Measurements from ENCODE around the gene ATP6V0A1. TPM values are rescaled to one million over a fixed set of nuclear protein-coding genes. Genes with fewer than 3 reads are reported as not detected.

The ATP6V0A1 gene
- total RNA-seq, 1 donor from 2014 or later = 40.4 TPM

DNA sequence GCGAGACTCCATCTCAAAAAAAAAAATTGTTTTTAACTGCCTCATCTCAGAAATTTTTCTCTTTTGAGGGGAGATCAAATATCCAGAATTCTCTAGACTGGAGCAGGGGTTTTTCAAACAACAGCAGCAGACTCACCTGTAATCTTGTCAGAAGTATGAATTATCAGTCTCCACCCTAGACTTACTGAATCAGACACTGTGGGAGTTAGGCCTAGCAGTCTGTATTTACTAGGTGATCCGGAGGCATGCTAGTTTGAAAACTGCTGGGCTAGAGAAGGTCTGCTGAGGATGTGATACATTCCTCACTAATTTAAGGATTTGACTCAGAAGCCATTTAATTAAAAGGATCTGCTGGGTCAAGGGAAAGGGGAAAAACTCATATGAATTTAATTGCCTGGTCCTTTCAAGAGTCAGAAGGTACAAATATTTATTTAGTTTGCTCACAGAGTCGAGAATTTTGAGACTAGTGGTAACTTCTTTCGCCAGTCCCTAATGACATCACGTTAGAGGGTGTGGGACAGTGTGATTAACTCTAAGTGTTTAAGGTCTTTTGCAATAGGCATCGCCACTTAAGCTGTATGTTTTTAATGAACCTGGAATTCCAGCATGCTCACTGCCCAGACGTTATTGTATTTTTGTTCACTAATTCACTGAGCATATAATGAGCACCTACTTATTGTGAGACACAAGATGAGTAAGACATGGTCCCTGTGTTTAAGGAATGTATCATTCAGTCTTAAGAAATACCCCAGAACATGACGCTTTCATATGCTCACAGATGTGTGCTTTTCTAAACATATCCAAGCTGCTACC, 14.2 kb downstream of the ATP6V0A1 start:
- Histone ChIP-seq H3K9me3 (ENCODE audit: low read depth) (no peaks in the 10 kb centered on the region), H3F3A (ENCODE audit: low read depth) (no peaks in the 10 kb centered on the region), H3K9ac (no peak overlapping the region), H3K79me2 (ENCODE audit: low read depth) (no peaks in the 10 kb centered on the region), H3K4me3 (no peak overlapping the region), H3K27ac (no peak overlapping the region), H3K4me2 (no peak overlapping the region), H3K4me1 (no peaks in the 10 kb centered on the region), H2AFZ (replicated peaks) (no peak overlapping the region), H4K20me1 (ENCODE audit: low read depth) (no peaks in the 10 kb centered on the region), H3K36me3 (no peaks in the 10 kb centered on the region), H3K27me3 (no peaks in the 10 kb centered on the region)
- Mint-ChIP-seq H3K4me3 (no peak overlapping the region), H3K9me3 (no peaks in the 10 kb centered on the region), H3K4me1 (no peaks in the 10 kb centered on the region), H3K27ac (no peak overlapping the region), H3K27me3 (ENCODE audit: insufficient read depth, low read depth) (peaks cover 2% of the 10 kb centered on the region), H3K36me3 (peaks cover 35% of the 10 kb centered on the region)
- DNase-seq (ENCODE audit: low spot score) = no peak
- TF ChIP-seq CTCF (IDR thresholded peaks at IDR 0.05) (no peak), EZH2 (IDR thresholded peaks at IDR 0.05) (no peak), EZH2phosphoT487 (IDR thresholded peaks at IDR 0.05) (no peak)

GRCh38 chr17:42474276-42474675, 15.6 kb downstream of the ATP6V0A1 start:
- Mint-ChIP-seq H3K9me3 (no peaks in the 10 kb centered on the region), H3K27me3 (ENCODE audit: insufficient read depth, low read depth) (peaks cover 2% of the 10 kb centered on the region)

DNA sequence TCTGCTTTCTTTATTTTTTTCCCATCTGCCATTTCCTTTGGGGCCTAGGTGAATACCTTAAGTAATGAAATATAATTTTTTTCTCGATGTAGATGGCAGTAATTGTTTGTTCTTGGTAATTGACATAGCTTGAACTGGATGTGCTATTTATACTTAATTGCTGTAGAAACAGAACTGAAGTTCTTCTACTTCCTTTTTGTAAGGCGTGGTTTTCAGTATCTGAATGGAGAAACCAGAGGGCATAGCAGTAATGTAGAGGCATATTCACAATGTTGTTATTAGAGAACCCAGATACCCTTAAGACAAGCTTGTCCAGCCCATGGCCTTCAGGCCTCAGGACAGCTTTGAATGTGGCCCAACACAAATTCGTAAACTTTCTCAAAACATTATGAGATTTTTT, 16.4 kb downstream of the ATP6V0A1 start:
- Histone ChIP-seq H2AFZ (replicated peaks) (no peak overlapping the region), H3K4me3 (no peak overlapping the region), H3K36me3 (no peaks in the 10 kb centered on the region), H3K9ac (no peak overlapping the region), H3K79me2 (ENCODE audit: low read depth) (no peaks in the 10 kb centered on the region), H3K27ac (no peak overlapping the region), H3K4me2 (no peak overlapping the region), H3F3A (ENCODE audit: low read depth) (no peaks in the 10 kb centered on the region), H3K9me3 (ENCODE audit: low read depth) (no peaks in the 10 kb centered on the region), H4K20me1 (ENCODE audit: low read depth) (no peaks in the 10 kb centered on the region), H3K27me3 (no peaks in the 10 kb centered on the region), H3K4me1 (no peaks in the 10 kb centered on the region)
- H3K4me3 Mint-ChIP-seq = no peak overlapping the region
- no peaks in the 10 kb centered on the region for H3K4me1 Mint-ChIP-seq
- TF ChIP-seq EZH2 (IDR thresholded peaks at IDR 0.05) (no peak), EZH2phosphoT487 (IDR thresholded peaks at IDR 0.05) (no peak), CTCF (IDR thresholded peaks at IDR 0.05) (no peak)
- peaks cover 37% of the 10 kb centered on the region for H3K36me3 Mint-ChIP-seq
- H3K27me3 Mint-ChIP-seq (ENCODE audit: insufficient read depth, low read depth) = peaks cover 2% of the 10 kb centered on the region
- H3K9me3 Mint-ChIP-seq = no peaks in the 10 kb centered on the region
- no peak overlapping the region for H3K27ac Mint-ChIP-seq
- no peak for DNase-seq (ENCODE audit: low spot score)

More at GRCh38 chr17:42474276-42474675, 15.6 kb downstream of the ATP6V0A1 start:
- H3K36me3 ChIP-seq = no peaks in the 10 kb centered on the region
- Mint-ChIP-seq H3K4me1 (no peaks in the 10 kb centered on the region), H3K27ac (no peak overlapping the region), H3K36me3 (peaks cover 36% of the 10 kb centered on the region), H3K4me3 (no peak overlapping the region)
- no peaks in the 10 kb centered on the region for H4K20me1 ChIP-seq (ENCODE audit: low read depth)
- no peak overlapping the region for H3K9ac ChIP-seq
- no peaks in the 10 kb centered on the region for H3K27me3 ChIP-seq
- no peak overlapping the region for H3K4me2 ChIP-seq
- no peak overlapping the region for H2AFZ ChIP-seq (replicated peaks)
- no peak for TF ChIP-seq EZH2 (IDR thresholded peaks at IDR 0.05)
- TF ChIP-seq CTCF (IDR thresholded peaks at IDR 0.05) = no peak
- no peak for TF ChIP-seq EZH2phosphoT487 (IDR thresholded peaks at IDR 0.05)
- H3F3A ChIP-seq (ENCODE audit: low read depth) = no peaks in the 10 kb centered on the region
- DNase-seq (ENCODE audit: low spot score) = no peak
- no peaks in the 10 kb centered on the region for H3K4me1 ChIP-seq
- H3K27ac ChIP-seq = no peak overlapping the region
- no peaks in the 10 kb centered on the region for H3K79me2 ChIP-seq (ENCODE audit: low read depth)
- H3K9me3 ChIP-seq (ENCODE audit: low read depth) = no peaks in the 10 kb centered on the region
- H3K4me3 ChIP-seq = no peak overlapping the region

Measured in neural progenitor cell (in vitro differentiated cells).